GM21576 (cell line): ENCODE results near the gene HBEGF.

Experiments used
- ATAC-seq: cut with Tn5 transposase; IDR thresholded peaks from one replicate; pipeline ENCODE4 v1.9.1; 2021; ENCODE audit warnings: mild to moderate bottlenecking, moderate library complexity; ENCODE audit not compliant: unreplicated experiment

Gene HBEGF, protein sequence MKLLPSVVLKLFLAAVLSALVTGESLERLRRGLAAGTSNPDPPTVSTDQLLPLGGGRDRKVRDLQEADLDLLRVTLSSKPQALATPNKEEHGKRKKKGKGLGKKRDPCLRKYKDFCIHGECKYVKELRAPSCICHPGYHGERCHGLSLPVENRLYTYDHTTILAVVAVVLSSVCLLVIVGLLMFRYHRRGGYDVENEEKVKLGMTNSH

GRCh38 chr5:140346348-140347221 lies at the start of gene HBEGF:
TSS of gene HBEGF (minus strand) at chr5:140346603. CDS start at chr5:140346328, 275 bp downstream.
- ATAC-seq: peak; percentile 72

DNA sequence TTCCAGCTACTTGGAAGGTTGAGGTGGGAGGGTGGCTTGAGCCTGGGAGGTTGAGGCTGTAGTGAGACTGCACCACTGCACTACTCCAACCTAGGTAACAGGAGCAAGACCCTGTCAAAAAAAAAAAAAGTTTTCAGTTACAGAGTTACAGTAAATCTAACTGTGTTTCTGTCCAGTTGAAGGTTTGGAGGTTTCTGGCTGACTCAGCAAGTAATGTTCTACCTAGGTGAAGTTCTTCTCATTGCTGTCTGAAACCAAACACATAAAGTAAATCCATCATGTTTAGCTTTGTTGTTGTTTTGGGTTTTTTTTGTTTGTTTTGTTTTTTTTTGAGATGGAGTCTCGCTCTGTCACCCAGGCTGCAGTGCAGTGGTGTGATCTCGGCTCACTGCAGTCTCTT lies 47.3 kb upstream of the HBEGF start:
- ATAC-seq: no peak

DNA sequence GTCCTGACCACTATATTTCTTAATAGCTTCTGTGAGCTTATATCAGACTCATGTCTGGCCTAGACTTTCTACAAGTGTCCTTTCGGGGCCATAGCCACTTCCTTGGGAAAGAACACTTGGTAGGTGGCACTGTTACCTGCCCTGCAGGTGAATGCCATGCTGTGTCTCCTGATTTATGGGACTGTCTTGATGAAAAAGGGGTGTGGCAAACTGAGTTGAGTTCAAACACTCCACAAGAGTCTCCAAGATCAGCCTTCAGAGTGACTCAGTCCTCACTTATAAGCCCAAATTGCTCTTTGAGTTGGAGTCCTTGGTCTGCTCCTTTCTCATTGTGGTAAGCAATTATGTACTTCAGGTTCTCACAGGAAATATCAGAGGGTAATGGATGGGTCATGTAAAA lies 45.3 kb upstream of the HBEGF start:
- ATAC-seq: no peak

DNA sequence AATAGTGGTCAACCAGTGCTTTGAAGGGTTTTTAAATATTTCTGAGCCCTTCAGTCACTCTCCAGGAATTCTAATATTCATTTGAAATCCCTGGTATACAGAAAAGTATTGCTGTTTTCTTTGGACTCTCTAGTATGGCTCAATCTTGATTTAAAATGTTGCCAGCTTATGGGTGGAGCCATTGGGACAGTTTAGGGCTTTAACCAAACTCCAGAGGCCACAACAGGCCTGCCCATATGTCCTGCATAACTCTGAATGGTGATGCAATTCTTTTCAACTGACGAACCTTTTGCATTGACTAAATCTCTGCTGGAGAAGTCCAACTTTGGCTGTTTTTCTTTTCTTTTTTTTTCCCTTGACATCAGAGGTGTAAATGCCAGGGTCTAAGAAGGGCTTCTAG lies 44.9 kb upstream of the HBEGF start:
- no peak for ATAC-seq

DNA sequence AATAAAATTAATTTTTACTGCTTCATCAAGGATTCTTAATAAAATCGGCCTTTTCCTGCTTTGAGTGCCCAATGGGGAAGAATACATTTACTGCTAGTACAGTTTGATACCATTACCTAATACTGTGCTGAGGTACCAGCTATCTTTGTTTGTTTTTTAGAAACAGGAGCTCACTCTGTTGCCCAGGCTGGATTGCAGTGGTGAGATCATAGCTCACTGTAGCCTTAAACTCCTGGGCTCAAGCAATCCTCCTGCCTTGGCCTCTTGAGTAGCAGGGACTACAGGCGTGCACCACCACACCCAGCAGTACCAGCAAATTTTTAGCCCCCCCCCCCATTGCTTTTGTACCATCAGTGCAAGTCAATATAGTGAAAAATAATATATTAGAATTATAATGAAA lies 41.6 kb upstream of the HBEGF start:
- no peak for ATAC-seq

- no peak for ATAC-seq
Measured at GRCh38 chr5:140383300-140383699, 36.9 kb upstream of the HBEGF start.

DNA sequence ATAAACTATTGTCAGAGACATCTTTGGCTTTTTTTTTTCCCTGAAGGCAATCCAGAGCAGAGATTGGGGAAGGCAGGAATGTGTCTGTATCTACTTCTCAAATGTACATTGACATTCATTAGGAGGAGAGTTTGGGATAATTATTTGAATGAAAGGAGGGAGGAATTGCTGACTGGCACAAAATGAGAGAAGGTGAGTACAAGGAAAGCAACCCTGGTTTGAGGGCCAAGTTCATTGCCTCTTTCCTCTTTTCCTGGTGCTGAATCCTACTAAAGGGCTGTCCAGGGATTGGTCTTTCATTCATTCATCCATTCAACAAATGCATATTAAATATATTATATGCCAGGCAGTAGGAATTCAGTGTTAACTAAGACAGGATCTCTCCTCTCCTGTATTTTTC lies 36.5 kb upstream of the HBEGF start:
- no peak for ATAC-seq

GRCh38 chr5:140381972-140382371 lies 35.6 kb upstream of the HBEGF start:
- no peak for ATAC-seq

DNA sequence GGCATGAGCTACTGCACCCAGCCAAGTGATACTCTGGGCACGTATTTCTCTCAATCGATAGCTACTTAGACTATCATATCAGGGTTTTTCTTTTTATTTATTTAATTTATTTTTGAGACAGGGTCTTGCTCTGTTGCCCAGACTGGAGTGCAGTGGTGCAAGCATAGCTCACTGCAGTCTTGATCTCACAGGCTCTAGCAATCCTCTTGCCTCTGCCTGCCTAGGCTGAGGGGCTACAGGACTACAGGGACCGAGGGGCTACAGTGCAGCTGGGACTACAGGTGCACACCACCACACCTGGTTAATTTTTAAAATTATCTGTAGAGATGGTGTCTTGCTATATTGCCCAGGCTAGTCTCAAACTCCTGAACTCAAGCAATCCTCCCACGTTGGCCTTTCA lies 34.9 kb upstream of the HBEGF start:
- no peak for ATAC-seq

DNA sequence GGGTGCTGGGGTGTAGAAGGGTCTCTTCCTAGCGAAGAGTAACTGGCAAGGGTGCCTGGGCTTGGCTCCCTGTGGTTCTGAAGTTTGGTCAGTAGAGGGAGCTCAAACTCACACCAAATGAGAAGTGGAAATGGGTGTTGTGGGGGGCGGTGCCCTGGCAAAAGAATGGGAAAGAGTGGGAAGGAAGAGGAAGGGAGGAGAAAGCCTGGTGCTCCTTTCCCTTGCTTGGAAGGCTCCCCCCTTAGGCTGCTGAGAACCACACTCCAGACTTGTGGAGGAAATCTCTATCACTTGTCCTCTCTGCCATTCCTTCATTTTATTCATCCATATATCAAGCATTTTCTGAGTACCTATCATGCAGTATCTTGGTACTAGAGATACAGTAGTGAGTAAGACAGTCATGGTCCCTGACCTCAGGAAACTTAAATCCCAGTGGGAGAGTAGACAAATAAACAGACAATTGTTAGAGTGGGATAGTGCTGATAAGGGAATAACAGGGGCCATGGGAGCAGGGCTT lies 26.6 kb upstream of the HBEGF start:
- ATAC-seq: no peak

- ATAC-seq: no peak
Measured at GRCh38 chr5:140371356-140372151, 25.2 kb upstream of the HBEGF start.

DNA sequence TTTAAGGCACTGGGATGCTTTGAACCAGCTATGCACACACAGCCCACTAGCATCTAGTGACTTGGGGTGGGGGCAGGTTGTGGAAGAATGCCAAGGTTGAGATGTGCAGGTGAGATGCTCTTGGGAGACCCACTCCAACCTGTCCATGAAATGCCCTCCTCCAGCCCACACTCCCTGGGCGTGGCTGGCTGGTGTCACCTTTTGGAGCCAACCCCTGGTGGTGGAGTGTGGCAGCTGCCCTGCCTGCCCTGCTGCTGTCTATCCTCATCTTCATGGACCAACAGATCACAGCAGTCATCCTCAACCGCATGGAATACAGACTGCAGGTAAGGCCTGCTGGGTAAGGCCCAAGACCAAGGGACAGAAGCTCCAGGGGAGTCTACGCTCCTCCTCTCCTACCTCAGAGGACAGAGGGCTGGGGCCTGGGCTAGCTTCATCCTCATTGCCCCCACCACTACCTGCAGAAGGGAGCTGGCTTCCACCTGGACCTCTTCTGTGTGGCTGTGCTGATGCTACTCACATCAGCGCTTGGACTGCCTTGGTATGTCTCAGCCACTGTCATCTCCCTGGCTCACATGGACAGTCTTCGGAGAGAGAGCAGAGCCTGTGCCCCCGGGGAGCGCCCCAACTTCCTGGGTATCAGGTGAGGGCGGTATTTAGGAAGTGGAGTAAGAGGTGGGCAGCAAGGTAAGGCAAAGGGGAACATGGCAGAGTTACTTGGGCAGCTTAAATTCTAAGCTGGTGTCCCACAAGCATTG lies 21.0 kb upstream of the HBEGF start:
- ATAC-seq: no peak

DNA sequence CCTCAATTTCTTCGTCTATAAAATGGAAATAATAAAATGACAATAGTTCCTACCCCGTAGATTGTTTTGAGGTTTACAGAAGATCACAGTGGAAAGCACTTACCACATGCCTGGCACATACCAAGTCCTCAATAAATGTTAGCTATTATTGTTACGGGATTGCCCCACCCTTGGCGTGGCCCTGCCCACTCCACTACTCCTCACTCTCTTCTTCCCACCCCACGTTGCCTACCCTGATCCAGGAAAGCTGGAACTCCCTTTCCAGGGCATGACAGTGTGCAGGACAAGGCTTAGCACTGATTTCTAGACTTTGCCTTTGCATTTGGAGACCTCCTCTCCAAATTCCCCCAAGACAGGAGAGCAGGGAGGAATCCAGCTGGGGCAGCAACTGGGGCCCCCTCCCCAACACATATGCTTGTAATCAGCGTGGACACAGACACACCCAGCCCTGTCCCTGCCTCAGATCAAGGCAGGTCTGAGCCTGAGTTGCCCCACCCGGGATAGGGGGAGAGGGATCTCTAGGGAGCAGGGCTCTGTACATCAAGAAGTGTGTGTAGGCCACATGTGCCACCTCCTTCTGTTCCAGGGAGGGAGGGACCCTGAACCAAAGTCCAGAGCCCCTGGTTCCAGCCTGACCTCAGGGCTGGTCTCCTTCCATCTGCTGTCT lies 20.3 kb upstream of the HBEGF start:
- no peak for ATAC-seq

GRCh38 chr5:140365941-140366340 lies 19.5 kb upstream of the HBEGF start:
- no peak for ATAC-seq

- ATAC-seq: no peak
Measured at GRCh38 chr5:140365282-140365681, 18.9 kb upstream of the HBEGF start.

- no peak for ATAC-seq
Measured at GRCh38 chr5:140364472-140364765, 18.0 kb upstream of the HBEGF start.

GRCh38 chr5:140363631-140364471 lies 17.4 kb upstream of the HBEGF start:
- ATAC-seq: no peak

DNA sequence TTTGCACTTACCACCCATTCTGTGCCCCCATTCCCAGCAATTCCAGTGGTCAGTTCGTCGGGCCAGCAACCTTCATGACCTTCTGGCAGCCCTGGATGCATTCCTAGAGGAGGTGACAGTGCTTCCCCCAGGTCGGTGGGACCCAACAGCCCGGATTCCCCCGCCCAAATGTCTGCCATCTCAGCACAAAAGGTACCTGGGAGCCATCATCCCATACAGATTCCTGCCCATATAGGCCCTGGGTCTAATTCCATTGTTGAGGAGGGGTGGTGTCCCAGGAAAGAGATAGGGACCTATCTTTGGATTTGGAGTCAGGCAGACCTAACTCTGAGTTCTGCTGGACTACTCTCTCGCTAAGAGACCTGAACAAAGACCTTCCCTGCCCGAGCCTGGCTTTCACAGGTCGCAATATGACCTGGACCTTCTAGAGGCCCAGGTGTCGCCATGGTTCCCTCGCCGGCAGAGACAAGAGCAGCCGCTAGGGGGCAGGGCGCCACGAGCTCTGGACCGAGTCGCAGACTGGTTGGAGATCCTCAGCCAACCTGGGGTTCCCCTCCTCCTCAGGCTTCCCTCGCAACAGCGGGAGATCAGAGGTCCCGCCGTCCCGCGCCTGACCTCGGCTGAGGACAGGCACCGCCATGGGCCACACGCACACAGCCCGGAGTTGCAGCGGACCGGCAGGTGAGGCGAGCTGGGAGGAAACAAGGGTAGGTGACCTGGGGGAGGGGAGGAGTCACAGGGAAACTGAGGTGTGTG lies 16.6 kb upstream of the HBEGF start:
- peak; percentile 89 for ATAC-seq

DNA sequence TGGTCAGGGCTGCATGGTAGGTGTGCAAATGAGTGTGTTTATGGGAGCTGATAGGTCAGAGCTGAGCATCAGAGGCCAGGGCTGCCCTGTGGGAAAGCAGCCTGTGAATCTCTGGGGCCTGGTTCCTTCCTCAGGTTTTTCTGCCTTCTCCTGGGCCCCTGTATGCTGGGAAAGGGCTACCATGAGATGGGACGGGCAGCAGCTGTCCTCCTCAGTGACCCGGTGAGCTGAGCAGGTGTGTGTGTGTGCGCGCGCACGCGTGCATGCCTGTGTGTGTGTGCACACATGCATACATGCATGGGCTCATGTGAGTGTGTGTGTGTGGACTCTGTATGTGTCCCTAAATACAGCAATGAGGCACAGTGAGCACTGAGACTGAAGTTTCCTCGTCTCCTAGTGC lies 15.9 kb upstream of the HBEGF start:
- ATAC-seq: no peak
